IMR-90 (cell line): ENCODE data around the gene USP6NL. TPM values are rescaled to one million over a fixed set of nuclear protein-coding genes. Genes with fewer than 3 reads are reported as not detected.
A peak's percentile ranks its signal among the peaks of the same experiment; 100 is the strongest.

Experiments used
- ATAC-seq: fragments of 200-7000 bp; cut with Tn5 transposase; 2 replicates; pipeline ENCODE4 v1.9.1; 2020; ENCODE audit warnings: low read depth, mild to moderate bottlenecking, moderate library complexity
- BruUV-seq: library from RNA; stranded (reverse); fragments of 400-500 nt; replicated peaks from 2 replicates; lab custom pipeline; 2021; lab: Mats Ljungman, UMichigan
- CTCF ChIA-PET: fragments of 300-600 bp; formaldehyde crosslinking; extraction: SDS; loops from one replicate; lab custom pipeline; 2021; ENCODE audit warnings: antibody characterized with exemption; lab: Yijun Ruan, JAX
- POLR2A ChIA-PET: fragments of 300-600 bp; sonication (Branson Sonifier 250); formaldehyde crosslinking; loops from one replicate; lab custom pipeline; 2022; ENCODE audit warnings: antibody characterized with exemption; ENCODE audit not compliant: unreplicated experiment; lab: Charles Lee
- DNase-seq: peaks from one replicate; pipeline ENCODE4 v3.0.0; 2013
- H2AFZ ChIP-seq: replicated peaks from 2 replicates; pipeline ENCODE3; 2013; ENCODE audit warnings: low read length, mild to moderate bottlenecking; ENCODE audit not compliant: poor library complexity
- H2AK5ac ChIP-seq: 2 replicates; pipeline ENCODE4 v1.6.1; 2013; ENCODE audit warnings: low read depth, low read length, inconsistent platforms
- H2AK9ac ChIP-seq: replicated peaks from 2 replicates; pipeline ENCODE3; 2013; ENCODE audit warnings: mild to moderate bottlenecking, low read depth, low read length, moderate library complexity; ENCODE audit not compliant: poor library complexity
- H2BK120ac ChIP-seq: 2 replicates; pipeline ENCODE4 v1.6.1; 2013; ENCODE audit warnings: low read depth, low read length, inconsistent platforms
- H2BK15ac ChIP-seq: 3 replicates; pipeline ENCODE4 v1.6.1; 2013; ENCODE audit warnings: low read depth, low read length, inconsistent platforms
- H2BK20ac ChIP-seq: 2 replicates; pipeline ENCODE4 v1.6.1; 2013; ENCODE audit warnings: low read depth, mild to moderate bottlenecking, inconsistent platforms, low read length, moderate library complexity
- H2BK5ac ChIP-seq: 2 replicates; pipeline ENCODE4 v1.6.1; 2013; ENCODE audit warnings: mild to moderate bottlenecking, low read depth, low read length, inconsistent platforms; ENCODE audit not compliant: poor library complexity, severe bottlenecking
- H3K14ac ChIP-seq: replicated peaks from 2 replicates; pipeline ENCODE4 v1.6.1; 2013; ENCODE audit warnings: low read depth, low read length, inconsistent platforms
- H3K18ac ChIP-seq: 2 replicates; pipeline ENCODE4 v1.6.1; 2013; ENCODE audit warnings: low read depth, low read length, control low read depth
- H3K23ac ChIP-seq: 2 replicates; pipeline ENCODE4 v1.6.1; 2013; ENCODE audit warnings: low read depth, low read length, inconsistent platforms
- H3K27ac ChIP-seq: 2 replicates; pipeline ENCODE4 v1.5.1; 2013; ENCODE audit warnings: mild to moderate bottlenecking, control low read depth, low read length; ENCODE audit not compliant: insufficient read depth
- H3K27me3 ChIP-seq: 2 replicates; pipeline ENCODE4 v1.6.1; 2013; ENCODE audit warnings: low read length; ENCODE audit not compliant: control insufficient read depth, insufficient read depth
- H3K36me3 ChIP-seq: 2 replicates; pipeline ENCODE4 v1.6.1; 2013; ENCODE audit warnings: low read length, mixed read lengths; ENCODE audit not compliant: control insufficient read depth, insufficient read depth
- H3K4ac ChIP-seq: 2 replicates; pipeline ENCODE4 v1.6.1; 2013; ENCODE audit warnings: low read depth, low read length, inconsistent platforms
- H3K4me1 ChIP-seq: 2 replicates; pipeline ENCODE4 v1.6.1; 2013; ENCODE audit warnings: low read length, mixed read lengths; ENCODE audit not compliant: control insufficient read depth, insufficient read depth
- H3K4me2 ChIP-seq: 2 replicates; pipeline ENCODE4 v1.6.1; 2013; ENCODE audit warnings: low read depth, mild to moderate bottlenecking, control low read depth, low read length, moderate library complexity
- H3K4me3 ChIP-seq: 2 replicates; pipeline ENCODE4 v1.5.1; 2013; ENCODE audit warnings: low read depth, mild to moderate bottlenecking, control low read depth, low read length, moderate library complexity; ENCODE audit not compliant: insufficient read depth
- H3K56ac ChIP-seq: 2 replicates; pipeline ENCODE4 v1.6.1; 2013; ENCODE audit warnings: low read length, inconsistent platforms; ENCODE audit not compliant: insufficient read depth; ENCODE audit errors: extremely low read depth
- H3K79me1 ChIP-seq, 2 experiments: 2 replicates each; pipeline ENCODE4 v1.6.1; 2013; ENCODE audit warnings: low read length in 2 of 2, inconsistent platforms in 1 of 2, low read depth in 1 of 2
- H3K9ac ChIP-seq: 2 replicates; pipeline ENCODE4 v1.6.1; 2013; ENCODE audit warnings: low read depth, low read length, control low read depth
- H3K9me1 ChIP-seq: 2 replicates; pipeline ENCODE4 v1.6.1; 2013; ENCODE audit warnings: low read length, inconsistent platforms; ENCODE audit not compliant: insufficient read depth
- H3K9me3 ChIP-seq: 2 replicates; pipeline ENCODE4 v1.6.1; 2013; ENCODE audit warnings: low read length; ENCODE audit not compliant: control insufficient read depth, insufficient read depth
- H4K20me1 ChIP-seq: 2 replicates; pipeline ENCODE4 v1.6.1; 2013; ENCODE audit warnings: low read length, inconsistent platforms; ENCODE audit not compliant: insufficient read depth
- H4K5ac ChIP-seq: 2 replicates; pipeline ENCODE4 v1.6.1; 2013; ENCODE audit warnings: mild to moderate bottlenecking, low read depth, low read length, control low read depth
- H4K8ac ChIP-seq, 2 experiments: 2 replicates each; pipeline ENCODE4 v1.6.1; 2013; ENCODE audit warnings: low read depth in 2 of 2, low read length in 2 of 2, control low read depth in 1 of 2, inconsistent platforms in 1 of 2
- H4K91ac ChIP-seq: 2 replicates; pipeline ENCODE4 v1.6.1; 2013; ENCODE audit warnings: low read depth, low read length, inconsistent platforms; ENCODE audit not compliant: insufficient read depth
- WGBS, 2 experiments: methylation state at CpG; one replicate each; pipeline versions ENCODE4 v1.1.5 to v1.1.7; 2013; ENCODE audit warnings: missing lambda C conversion rate in 2 of 2; ENCODE audit not compliant: insufficient read length in 1 of 2; ENCODE audit errors: extremely low coverage in 2 of 2; 5-methylcytosine and 5-hydroxymethylcytosine counted together
- dilution Hi-C: fragments of 300-500 bp; cut with HindIII; formaldehyde crosslinking; loops from one replicate; pipeline ENCODE4 v1.14.3; 2018; ENCODE audit warnings: low sequenced_read_pairs; ENCODE audit not compliant: unreplicated experiment
- in situ Hi-C: fragments of 300-500 bp; cut with MboI; formaldehyde crosslinking; loops from 3 replicates; pipeline ENCODE4 v1.14.3; 2019; ENCODE audit warnings: low sequenced_read_pairs, inconsistent platforms, mixed read lengths
- intact Hi-C: fragments of 100-400 bp; cut with micrococcal nuclease; formaldehyde crosslinking; loops from 2 replicates; pipeline ENCODE4 v1.10.0; 2022
- polyA plus RNA-seq, 3 experiments: library from polyadenylated mRNA; depleted of rRNA; stranded (reverse); fragments of >200 nt; gene quantifications; 2 replicates each; pipeline ENCODE4 v1.2.3, GENCODE V29; 2012; ENCODE audit warnings: low replicate concordance in 1 of 3
- total RNA-seq: library from RNA; depleted of rRNA; stranded (reverse); fragments of >200 nt; gene quantifications from 2 replicates; pipeline ENCODE4 v1.2.3, GENCODE V29; 2012
- TF ChIP-seq, protein P1 (sequence below): conservative IDR thresholded peaks from 2 replicates; pipeline ENCODE4 v1.5.1; 2012; ENCODE audit warnings: mild to moderate bottlenecking, low read depth, low read length, improper control_type of control experiment

The USP6NL gene
- total and polyA plus RNA-seq, 2 of the 4 experiments (the other 2 are of a cell fraction): 7.8 to 9.1 TPM

DNA sequence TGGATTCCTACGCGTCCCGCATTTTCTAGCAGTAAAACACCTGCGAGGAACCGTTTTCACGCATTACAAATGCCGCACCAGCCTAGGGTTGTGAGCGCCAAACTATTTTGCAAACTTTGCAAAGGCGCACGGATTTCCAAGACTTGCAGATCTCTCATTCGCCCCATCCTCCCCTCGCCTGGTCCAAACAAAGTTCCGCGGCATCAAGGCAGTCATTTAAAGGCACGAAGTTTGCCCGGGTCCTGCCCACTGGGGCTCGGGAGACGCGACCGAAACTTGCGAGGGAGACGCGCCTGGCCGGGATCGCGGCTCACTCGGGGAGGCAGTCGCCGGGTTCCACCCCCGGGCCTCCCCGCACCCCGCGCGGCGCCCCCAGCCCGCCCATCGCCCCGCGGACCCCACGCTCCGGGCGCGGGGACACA, 613 bp downstream of the USP6NL start:
- Histone ChIP-seq H2BK20ac (no peak overlapping the region), H3K14ac (peak overlapping the region; percentile 92; the same call in 1 of the 2 replicates), H2AFZ (peak overlapping the region; percentile 97), H4K5ac (no peak overlapping the region), H3K36me3 (no peaks in the 10 kb centered on the region), H3K4me2 (peak overlapping the region; percentile 95), H3K27ac (peak overlapping the region; percentile 54; the same call in 1 of the 2 replicates), H3K4ac (peak overlapping the region; percentile 38), H4K8ac (peak overlapping the region in 1 of 2 experiments; percentile 42; a peak in 1 of 4 replicates), H3K18ac (0 out of 2 replicates have a peak overlapping the region, but pooled peaks have one; percentile 20), H4K91ac (no peak overlapping the region), H3K23ac (peak overlapping the region; percentile 94), H3K79me1 (peaks cover 14 to 27% of the 10 kb centered on the region in 2 experiments), H3K4me3 (peak overlapping the region; percentile 87), H2BK15ac (no peak overlapping the region), H3K9ac (peak overlapping the region; percentile 79), H3K56ac (peak overlapping the region; percentile 66), H3K4me1 (peaks cover 4% of the 10 kb centered on the region), H2BK5ac (no peak overlapping the region), H3K9me1 (no peaks in the 10 kb centered on the region), H3K9me3 (no peaks in the 10 kb centered on the region), H2AK9ac (peak overlapping the region; percentile 38), H2AK5ac (no peak overlapping the region), H2BK120ac (no peak overlapping the region), H4K20me1 (peaks cover 7% of the 10 kb centered on the region; the same call in 1 of the 2 replicates), H3K27me3 (no peaks in the 10 kb centered on the region)
- TF ChIP-seq, protein P1, sequence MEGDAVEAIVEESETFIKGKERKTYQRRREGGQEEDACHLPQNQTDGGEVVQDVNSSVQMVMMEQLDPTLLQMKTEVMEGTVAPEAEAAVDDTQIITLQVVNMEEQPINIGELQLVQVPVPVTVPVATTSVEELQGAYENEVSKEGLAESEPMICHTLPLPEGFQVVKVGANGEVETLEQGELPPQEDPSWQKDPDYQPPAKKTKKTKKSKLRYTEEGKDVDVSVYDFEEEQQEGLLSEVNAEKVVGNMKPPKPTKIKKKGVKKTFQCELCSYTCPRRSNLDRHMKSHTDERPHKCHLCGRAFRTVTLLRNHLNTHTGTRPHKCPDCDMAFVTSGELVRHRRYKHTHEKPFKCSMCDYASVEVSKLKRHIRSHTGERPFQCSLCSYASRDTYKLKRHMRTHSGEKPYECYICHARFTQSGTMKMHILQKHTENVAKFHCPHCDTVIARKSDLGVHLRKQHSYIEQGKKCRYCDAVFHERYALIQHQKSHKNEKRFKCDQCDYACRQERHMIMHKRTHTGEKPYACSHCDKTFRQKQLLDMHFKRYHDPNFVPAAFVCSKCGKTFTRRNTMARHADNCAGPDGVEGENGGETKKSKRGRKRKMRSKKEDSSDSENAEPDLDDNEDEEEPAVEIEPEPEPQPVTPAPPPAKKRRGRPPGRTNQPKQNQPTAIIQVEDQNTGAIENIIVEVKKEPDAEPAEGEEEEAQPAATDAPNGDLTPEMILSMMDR: no peak
- in situ Hi-C loops (no loop called here), dilution Hi-C loops (no loop called here), intact Hi-C loops (loop anchor here (5.0 kb wide), 2 partner anchors 94 to 116 kb away; no protein-coding TSS in a partner anchor)
- DNase-seq: peak; percentile 37
- WGBS, 2 experiments: 0% methylated on average over 18 of the region's 43 CpGs; no CpG with 5 or more reads in 1 of the 2 experiments
- no TSS peak for BruUV-seq
- CTCF ChIA-PET: no interaction called here
- POLR2A ChIA-PET: no interaction called here
- peak; percentile 53 for ATAC-seq
